Neural cell (in vitro differentiated cells): ENCODE results near the gene TNFRSF6B.

Experiments
- CTCF ChIP-seq: fragments of 450-650 bp; IDR thresholded peaks from 2 replicates; pipeline ENCODE4 v1.5.1; 2014; ENCODE audit warnings: antibody characterized with exemption, mild to moderate bottlenecking, moderate library complexity; ENCODE audit not compliant: poor library complexity, severe bottlenecking
- EZH2 ChIP-seq: fragments of 200-600, 300-800 bp; shearing (Covaris generic), sonication (generic); IDR thresholded peaks from 2 replicates; pipeline ENCODE4 v1.6.1; 2014; ENCODE audit warnings: antibody characterized with exemption, low read length, borderline replicate concordance, mild to moderate bottlenecking; ENCODE audit not compliant: insufficient read depth, poor library complexity, severe bottlenecking
- POLR2AphosphoS5 ChIP-seq: IDR thresholded peaks from 2 replicates; pipeline ENCODE4 v1.6.1; 2012
- RAD21 ChIP-seq: fragments of 450-650 bp; conservative IDR thresholded peaks from 2 replicates; pipeline ENCODE4 v1.6.1; 2014; ENCODE audit warnings: antibody characterized with exemption, mild to moderate bottlenecking, moderate library complexity
- REST ChIP-seq: IDR thresholded peaks from 2 replicates; pipeline ENCODE4 v1.6.1; 2012; ENCODE audit warnings: borderline replicate concordance

DNA sequence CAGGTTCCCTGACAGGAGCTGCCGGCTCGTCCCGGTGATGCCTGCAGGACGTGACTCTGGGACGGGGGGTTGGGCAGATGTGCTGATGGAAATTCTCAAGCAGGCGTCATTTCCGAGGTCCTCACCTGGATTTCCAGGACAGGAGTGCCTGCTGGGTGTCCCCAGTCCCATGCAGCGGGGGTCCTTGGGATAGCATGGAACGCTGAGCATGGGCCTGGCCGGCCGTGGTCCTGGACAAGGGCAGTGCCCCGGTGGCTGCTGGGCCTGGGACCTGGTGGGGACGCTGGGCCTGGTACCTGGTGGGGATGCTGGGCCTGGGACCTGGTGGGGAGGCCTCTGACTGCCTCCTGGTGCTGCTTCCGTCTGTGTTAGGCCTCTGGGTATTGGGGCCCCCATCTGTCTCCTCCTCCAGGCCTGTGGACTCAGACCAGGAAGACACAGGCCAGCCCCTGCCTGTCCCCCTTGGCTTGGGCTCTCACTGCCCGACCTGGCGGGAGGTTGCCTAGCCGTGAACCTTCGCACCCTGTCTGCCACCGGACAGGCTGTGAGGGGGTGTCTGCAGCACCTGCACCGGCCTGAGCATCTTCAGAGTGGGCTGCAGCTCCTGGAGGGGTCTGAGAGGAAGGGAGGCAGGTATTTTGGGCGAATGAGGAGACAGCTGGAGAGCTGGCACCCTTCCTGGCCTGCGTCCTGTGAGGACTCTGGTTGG lies 32.2 kb upstream of the TNFRSF6B start:
- TF ChIP-seq CTCF (no peak), POLR2AphosphoS5 (no peak), EZH2 (no peak), REST (no peak), RAD21 (no peak)
